HG02588 (cell line): Measurements from ENCODE around the gene ATP11C.
"Not testable (repeated sequence)": the region's sequence is repeated elsewhere in the genome, so short reads cannot be mapped to it uniquely, and the experiment has no call there.

Experiments
- ATAC-seq: cut with Tn5 transposase; IDR thresholded peaks from one replicate; pipeline ENCODE4 v1.9.1; 2021; ENCODE audit warnings: mild to moderate bottlenecking, moderate library complexity; ENCODE audit not compliant: unreplicated experiment

ATP11C gene

GRCh38 chrX:139932901-139933796 lies at the start of gene ATP11C:
Gene ATP11C (minus strand): TSS chrX:139933053. CDS start chrX:139932042, 1,011 bp downstream.
- ATAC-seq, result peak; percentile 81

GRCh38 chrX:139974471-139974870 lies 41.6 kb upstream of the ATP11C start:
- ATAC-seq, result no peak

- ATAC-seq, result no peak
Observed at GRCh38 chrX:139972629-139973624, 40.1 kb upstream of the ATP11C start.

- no peak for ATAC-seq
Observed at GRCh38 chrX:139972113-139972512, 39.3 kb upstream of the ATP11C start.

- ATAC-seq, result no peak
Observed at GRCh38 chrX:139971394-139971749, 38.5 kb upstream of the ATP11C start.

GRCh38 chrX:139969286-139969685 lies 36.4 kb upstream of the ATP11C start:
- ATAC-seq, result no peak

GRCh38 chrX:139967750-139968149 lies 34.9 kb upstream of the ATP11C start:
- no peak for ATAC-seq

GRCh38 chrX:139967300-139967699 lies 34.4 kb upstream of the ATP11C start:
- no peak for ATAC-seq

- not testable (repeated sequence) for ATAC-seq
Observed at GRCh38 chrX:139966159-139966558, 33.3 kb upstream of the ATP11C start.

GRCh38 chrX:139965421-139965820 lies 32.6 kb upstream of the ATP11C start, which contains the start of gene CXorf66:
Gene CXorf66 (minus strand): TSS chrX:139965521. CDS start chrX:139965496, 25 bp downstream.
- no peak for ATAC-seq

GRCh38 chrX:139961091-139961490 lies 28.2 kb upstream of the ATP11C start:
- ATAC-seq, result not testable (repeated sequence)

GRCh38 chrX:139949703-139950102 lies 16.9 kb upstream of the ATP11C start:
- no peak for ATAC-seq

GRCh38 chrX:139945075-139945474 lies 12.2 kb upstream of the ATP11C start:
- no peak for ATAC-seq

GRCh38 chrX:139936259-139936658 lies 3.4 kb upstream of the ATP11C start:
- no peak for ATAC-seq

- no peak for ATAC-seq
Observed at GRCh38 chrX:139933904-139934303, 1.1 kb upstream of the ATP11C start.

GRCh38 chrX:139932073-139932900 lies 566 bp downstream of the ATP11C start:
- peak; percentile 39 for ATAC-seq

- ATAC-seq, result no peak
Observed at GRCh38 chrX:139931646-139932072, 1.2 kb downstream of the ATP11C start.

- ATAC-seq, result no peak
Observed at GRCh38 chrX:139930916-139931645, 1.8 kb downstream of the ATP11C start.

- no peak for ATAC-seq
Observed at GRCh38 chrX:139930401-139930800, 2.5 kb downstream of the ATP11C start.

- no peak for ATAC-seq
Observed at GRCh38 chrX:139929876-139930275, 3.0 kb downstream of the ATP11C start.
